Measurements from ENCODE around the gene BRWD1. TPM values are rescaled to one million over a fixed set of nuclear protein-coding genes. Genes with fewer than 3 reads are reported as not detected.
A peak's percentile ranks its signal among the peaks of the same experiment; 100 is the strongest.

BRWD1 gene
- total and polyA plus RNA-seq, 2 of the 8 experiments (the other 6 are each of a cell fraction or from before 2014, with no cell fraction given), result 9.3 to 45.2 TPM

GRCh38 chr21:39349211-39350093, 36.0 kb upstream of the BRWD1 start (continued):
- TF ChIP-seq NRF1 (IDR thresholded peaks at IDR 0.05; ENCODE audit: low read depth, low read length) (peak; percentile 48), SP1 (IDR thresholded peaks at IDR 0.05; ENCODE audit: low read depth, low read length) (0 out of 2 replicates have a peak, but pooled peaks have one; percentile 47), ASH2L (IDR thresholded peaks at IDR 0.05; ENCODE audit: low read length) (peak; percentile 82), YY1 (IDR thresholded peaks at IDR 0.05; ENCODE audit: low read depth, low read length) (0 out of 2 replicates have a peak, but pooled peaks have one; percentile 25), RAD21 (IDR thresholded peaks at IDR 0.05 in 1 of 2, conservative IDR thresholded peaks at IDR 0.05 in 1 of 2; ENCODE audit: low read depth in 2 of 2, low read length in 2 of 2) (no peak), TBP (IDR thresholded peaks at IDR 0.05; ENCODE audit: low read depth, low read length) (peak; percentile 36; the same call in 1 of the 2 replicates), CREB1 (IDR thresholded peaks at IDR 0.05) (peak; percentile 35; the same call in 1 of the 2 replicates), SAP30 (IDR thresholded peaks at IDR 0.05; ENCODE audit: insufficient read depth, insufficient replicate concordance, low read length) (no peak), JUN (IDR thresholded peaks at IDR 0.05; ENCODE audit: low read depth, low read length) (no peak), TEAD4 (IDR thresholded peaks at IDR 0.05; ENCODE audit: low read depth, low read length) (no peak), HDAC2 (IDR thresholded peaks at IDR 0.05; ENCODE audit: borderline replicate concordance in 1 of 2, low read depth in 2 of 2, low read length in 2 of 2) (0 out of 4 replicates have a peak, but pooled peaks have one; percentile 33 to 46), ATF3 (IDR thresholded peaks at IDR 0.05; ENCODE audit: insufficient read depth, low read depth, low read length) (peak; percentile 75), CHD2 (IDR thresholded peaks at IDR 0.05; ENCODE audit: low read length) (peak; percentile 66), PHF8 (conservative IDR thresholded peaks at IDR 0.05; ENCODE audit: low read depth, low read length) (peak; percentile 44; the same call in 1 of the 2 replicates), RFX5 (IDR thresholded peaks at IDR 0.05; ENCODE audit: borderline replicate concordance, low read depth, low read length) (no peak), TAF1 (IDR thresholded peaks at IDR 0.05; ENCODE audit: low read depth, low read length) (0 out of 2 replicates have a peak, but pooled peaks have one; percentile 47), NANOG (IDR thresholded peaks at IDR 0.05; ENCODE audit: insufficient read depth, low read depth, low read length, poor library complexity, severe bottlenecking) (no peak)

All from H1 (cell line).